H1 (cell line): Measurements from ENCODE around the gene CCL26.
"Not testable (repeated sequence)": the region's sequence is repeated elsewhere in the genome, so short reads cannot be mapped to it uniquely, and the experiment has no call there.

ENCODE experiments used
- POLR2AphosphoS5 ChIP-seq: IDR thresholded peaks from 2 replicates; pipeline ENCODE4 v1.6.1; 2011; ENCODE audit warnings: low read depth, low read length
- TCF12 ChIP-seq: IDR thresholded peaks from 2 replicates; pipeline ENCODE4 v1.6.1; 2011; ENCODE audit warnings: low read depth, mild to moderate bottlenecking, low read length
- TF ChIP-seq, protein P1 (sequence below), 3 experiments: IDR thresholded peaks; 1 replicate in 2 of 3; 2 replicates in 1 of 3; pipeline versions ENCODE4 v1.5.1 to v1.6.1; 2011; ENCODE audit warnings: low read length in 3 of 3, mild to moderate bottlenecking in 3 of 3, inconsistent platforms in 2 of 3, low read depth in 1 of 3, moderate library complexity in 1 of 3; ENCODE audit not compliant: insufficient read depth in 1 of 3; ENCODE audit errors: control extremely low read depth in 1 of 3

DNA sequence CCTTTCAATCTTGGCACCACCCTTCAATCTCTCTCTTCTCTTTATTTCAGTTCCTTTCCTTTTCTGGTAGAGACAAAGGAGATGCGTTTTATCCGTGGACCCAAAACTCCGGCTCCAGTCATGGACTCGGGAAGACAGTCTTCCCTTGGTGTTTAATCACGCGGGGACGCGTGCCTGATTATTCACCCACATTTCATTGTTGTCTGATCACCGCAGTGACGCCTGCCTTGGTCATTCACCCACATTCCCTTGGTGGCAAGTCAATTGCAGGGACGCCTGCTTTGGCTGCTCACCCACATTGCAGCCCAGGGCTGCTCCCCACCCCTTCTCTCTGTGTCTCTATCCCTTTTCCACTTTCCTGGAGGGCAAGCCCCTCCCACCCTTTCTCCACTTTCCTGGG is 7.5 kb upstream of the CCL26 start:
- not testable (repeated sequence) for TF ChIP-seq POLR2AphosphoS5, TCF12
- TF ChIP-seq, protein P1, sequence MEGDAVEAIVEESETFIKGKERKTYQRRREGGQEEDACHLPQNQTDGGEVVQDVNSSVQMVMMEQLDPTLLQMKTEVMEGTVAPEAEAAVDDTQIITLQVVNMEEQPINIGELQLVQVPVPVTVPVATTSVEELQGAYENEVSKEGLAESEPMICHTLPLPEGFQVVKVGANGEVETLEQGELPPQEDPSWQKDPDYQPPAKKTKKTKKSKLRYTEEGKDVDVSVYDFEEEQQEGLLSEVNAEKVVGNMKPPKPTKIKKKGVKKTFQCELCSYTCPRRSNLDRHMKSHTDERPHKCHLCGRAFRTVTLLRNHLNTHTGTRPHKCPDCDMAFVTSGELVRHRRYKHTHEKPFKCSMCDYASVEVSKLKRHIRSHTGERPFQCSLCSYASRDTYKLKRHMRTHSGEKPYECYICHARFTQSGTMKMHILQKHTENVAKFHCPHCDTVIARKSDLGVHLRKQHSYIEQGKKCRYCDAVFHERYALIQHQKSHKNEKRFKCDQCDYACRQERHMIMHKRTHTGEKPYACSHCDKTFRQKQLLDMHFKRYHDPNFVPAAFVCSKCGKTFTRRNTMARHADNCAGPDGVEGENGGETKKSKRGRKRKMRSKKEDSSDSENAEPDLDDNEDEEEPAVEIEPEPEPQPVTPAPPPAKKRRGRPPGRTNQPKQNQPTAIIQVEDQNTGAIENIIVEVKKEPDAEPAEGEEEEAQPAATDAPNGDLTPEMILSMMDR (IDR thresholded peaks at IDR 0.05; ENCODE audit: control extremely low read depth in 1 of 3, insufficient read depth in 1 of 3, low read depth in 1 of 3, low read length in 3 of 3): not testable (repeated sequence)
